ENCODE data around the gene PITPNM3.
"Not testable (repeated sequence)": the region's sequence is repeated elsewhere in the genome, so short reads cannot be mapped to it uniquely, and the experiment has no call there.

Gene PITPNM3

GRCh38 chr17:6574687-6575595 lies 18.6 kb upstream of the PITPNM3 start:
- DNase-seq: no peak

- no peak for DNase-seq
Observed at GRCh38 chr17:6573982-6574686, 17.8 kb upstream of the PITPNM3 start.

GRCh38 chr17:6573495-6573894 lies 17.1 kb upstream of the PITPNM3 start:
- DNase-seq: not testable (repeated sequence)

GRCh38 chr17:6572972-6573370 lies 16.6 kb upstream of the PITPNM3 start:
- no peak for DNase-seq

- no peak for DNase-seq
Observed at GRCh38 chr17:6571452-6571781, 15.1 kb upstream of the PITPNM3 start.

- no peak for DNase-seq
Observed at GRCh38 chr17:6570731-6571451, 14.5 kb upstream of the PITPNM3 start.

- DNase-seq: no peak
Observed at GRCh38 chr17:6569370-6570285, 13.3 kb upstream of the PITPNM3 start.

GRCh38 chr17:6568184-6568758 lies 11.9 kb upstream of the PITPNM3 start:
- no peak for DNase-seq

- DNase-seq: no peak
Observed at GRCh38 chr17:6567528-6568183, 11.3 kb upstream of the PITPNM3 start.

- DNase-seq: no peak
Observed at GRCh38 chr17:6561446-6561845, 5.1 kb upstream of the PITPNM3 start.

GRCh38 chr17:6560496-6560895 lies 4.1 kb upstream of the PITPNM3 start:
- no peak for DNase-seq

- DNase-seq: no peak
Observed at GRCh38 chr17:6559753-6560215, 3.4 kb upstream of the PITPNM3 start.

GRCh38 chr17:6558932-6559752 lies 2.8 kb upstream of the PITPNM3 start:
- no peak for DNase-seq

- DNase-seq: no peak
Observed at GRCh38 chr17:6558276-6558675, 1.9 kb upstream of the PITPNM3 start.

GRCh38 chr17:6557040-6557438 lies 684 bp upstream of the PITPNM3 start:
- no peak for DNase-seq

- no peak for DNase-seq
Observed at GRCh38 chr17:6555331-6556120, 829 bp downstream of the PITPNM3 start.

GRCh38 chr17:6554871-6555330 lies 1.5 kb downstream of the PITPNM3 start:
- no peak for DNase-seq

GRCh38 chr17:6554342-6554741 lies 2.0 kb downstream of the PITPNM3 start:
- no peak for DNase-seq

GRCh38 chr17:6551869-6552531 lies 4.4 kb downstream of the PITPNM3 start:
- DNase-seq: peak; percentile 93
